ENCODE results near the gene H1-8.
"Not testable (repeated sequence)": the region's sequence is repeated elsewhere in the genome, so short reads cannot be mapped to it uniquely, and the experiment has no call there.

The H1-8 gene

GRCh38 chr3:129515108-129515820 is 27.7 kb upstream of the H1-8 start:
- DNase-seq: not testable (repeated sequence)

GRCh38 chr3:129515821-129516432 is 27.0 kb upstream of the H1-8 start:
- DNase-seq: not testable (repeated sequence)

DNA sequence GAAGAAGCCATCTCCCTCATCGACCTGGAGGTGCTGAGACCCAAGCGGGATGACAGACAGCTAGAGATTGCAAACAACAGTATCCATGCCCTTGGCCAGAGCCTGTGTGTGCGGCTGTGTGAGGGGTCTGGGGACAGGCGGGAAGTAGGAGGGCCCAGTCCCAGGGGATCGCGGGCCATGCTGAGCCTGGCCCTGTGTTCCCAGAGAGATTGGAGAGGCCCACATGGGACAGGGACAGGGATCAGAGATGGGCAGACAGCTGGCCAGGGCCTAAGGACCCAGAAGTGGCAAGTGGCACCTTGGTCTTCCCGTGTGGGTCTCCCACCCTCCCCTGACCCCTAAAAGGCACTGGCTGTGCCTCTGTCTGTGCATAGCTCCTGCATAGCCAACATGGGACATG is 25.5 kb upstream of the H1-8 start:
- DNase-seq: no peak

DNA sequence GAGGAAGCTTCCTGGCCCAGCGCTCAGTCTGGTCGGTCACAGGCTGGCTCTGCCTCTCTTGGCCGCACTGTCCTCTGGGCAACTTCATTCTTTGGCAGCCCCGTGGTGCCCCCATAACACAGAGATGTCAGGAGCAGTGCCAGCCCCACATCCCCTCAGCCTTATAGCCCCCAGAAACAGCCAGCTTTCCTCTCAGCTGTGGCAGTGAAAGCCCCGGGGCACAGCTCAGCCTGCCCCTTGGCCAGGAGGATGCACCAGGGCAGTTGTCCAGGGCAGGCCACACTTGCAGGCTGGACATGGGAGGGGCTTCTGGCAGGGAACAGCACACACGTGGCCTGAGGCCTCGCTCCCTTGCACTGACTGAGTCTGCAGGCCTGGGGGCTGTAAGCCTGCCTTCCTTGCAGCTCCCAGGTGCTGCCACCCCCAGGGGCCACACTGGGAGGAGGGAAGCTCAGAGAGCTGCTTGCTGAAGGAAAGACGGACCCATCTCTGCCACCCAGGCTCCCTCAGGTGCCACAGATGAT is 24.9 kb upstream of the H1-8 start:
- DNase-seq: no peak

- DNase-seq: no peak
These were observed 24.4 kb upstream of the H1-8 start for GRCh38 chr3:129518581-129518980.

GRCh38 chr3:129519449-129519848 is 23.5 kb upstream of the H1-8 start:
- DNase-seq: no peak

GRCh38 chr3:129519896-129520715 is 22.9 kb upstream of the H1-8 start:
- no peak for DNase-seq

- no peak for DNase-seq
These were observed 22.0 kb upstream of the H1-8 start for GRCh38 chr3:129520960-129521359.

DNA sequence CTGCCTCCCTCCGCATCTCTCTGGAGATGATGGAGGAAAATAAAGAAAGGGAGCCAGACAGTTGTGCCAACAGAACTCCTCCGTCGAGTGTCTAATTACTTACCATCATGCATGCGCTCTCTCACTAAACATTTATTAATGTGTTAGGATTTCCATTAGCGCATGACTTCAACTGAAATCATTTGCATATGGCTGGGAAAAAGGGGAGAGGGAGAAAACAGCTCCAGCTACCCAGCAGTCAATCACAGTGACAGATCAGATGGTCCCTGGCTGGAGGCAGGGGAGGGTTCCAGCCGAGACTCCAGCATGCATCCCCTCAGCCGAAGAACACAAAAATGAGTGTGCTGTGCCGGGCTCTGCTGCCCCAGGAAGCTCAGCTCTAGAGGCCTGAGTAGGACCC is 21.4 kb upstream of the H1-8 start:
- no peak for DNase-seq

DNA sequence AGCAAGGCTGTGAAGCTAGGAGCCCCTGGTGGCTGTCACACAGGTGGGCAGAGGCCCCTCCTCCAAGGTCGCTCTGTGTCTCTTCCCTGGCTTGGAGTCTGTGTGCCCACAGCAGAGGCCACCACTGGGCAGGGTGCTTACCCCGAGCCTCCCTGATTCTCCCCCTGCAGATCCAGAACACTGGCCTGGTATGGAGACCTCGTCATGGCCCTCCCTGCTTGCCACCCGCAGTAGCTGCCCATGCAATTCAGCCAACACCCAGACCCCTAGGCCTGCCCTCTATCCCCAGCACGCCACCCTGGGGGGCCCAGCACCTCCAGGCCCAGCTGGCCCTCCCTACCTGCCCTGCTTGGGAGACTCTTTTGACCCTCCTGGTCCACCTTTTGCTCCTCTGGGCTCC is 20.0 kb upstream of the H1-8 start:
- DNase-seq: no peak

GRCh38 chr3:129524081-129524480 is 18.9 kb upstream of the H1-8 start:
- DNase-seq: no peak

DNA sequence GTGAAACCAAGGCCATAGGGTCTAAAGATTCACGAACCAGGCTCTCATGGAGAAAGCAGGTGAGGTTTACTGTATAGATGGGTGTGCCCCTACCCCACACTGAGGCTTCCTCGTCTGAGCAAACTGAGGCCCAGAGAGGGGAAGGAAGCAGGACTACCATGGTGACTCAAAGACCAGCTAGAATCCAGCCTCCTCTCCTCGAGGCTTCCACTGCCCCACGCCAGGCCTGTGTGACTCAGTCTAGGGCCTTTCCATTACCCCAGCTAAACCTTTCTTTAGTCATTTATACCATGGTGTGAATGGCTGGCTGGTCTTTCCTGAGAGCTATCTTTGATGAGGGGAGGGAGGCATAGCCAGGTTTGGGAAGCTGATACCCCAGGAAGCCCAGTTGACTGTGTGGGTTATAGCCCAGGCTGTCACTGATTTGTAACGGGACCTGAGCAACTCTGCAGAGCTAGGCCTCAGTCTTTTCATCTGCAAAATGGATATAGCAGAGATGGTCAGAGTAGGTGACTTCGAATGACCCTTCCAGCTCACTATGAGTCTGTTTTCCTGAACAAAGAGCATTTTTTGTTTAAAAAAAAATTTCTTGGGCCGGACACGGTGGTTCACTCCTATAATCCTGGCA is 17.5 kb upstream of the H1-8 start:
- DNase-seq: no peak

GRCh38 chr3:129526121-129526900 is 16.7 kb upstream of the H1-8 start:
- DNase-seq: no peak

- no peak for DNase-seq
These were observed 15.7 kb upstream of the H1-8 start for GRCh38 chr3:129527262-129527661.

- no peak for DNase-seq
These were observed 14.3 kb upstream of the H1-8 start, which contains the start of gene RHO for GRCh38 chr3:129528589-129529100. RHO (plus strand) TSS chr3:129528639; CDS start chr3:129528734, 95 bp downstream.

GRCh38 chr3:129529436-129530210 is 13.4 kb upstream of the H1-8 start:
- no peak for DNase-seq

DNA sequence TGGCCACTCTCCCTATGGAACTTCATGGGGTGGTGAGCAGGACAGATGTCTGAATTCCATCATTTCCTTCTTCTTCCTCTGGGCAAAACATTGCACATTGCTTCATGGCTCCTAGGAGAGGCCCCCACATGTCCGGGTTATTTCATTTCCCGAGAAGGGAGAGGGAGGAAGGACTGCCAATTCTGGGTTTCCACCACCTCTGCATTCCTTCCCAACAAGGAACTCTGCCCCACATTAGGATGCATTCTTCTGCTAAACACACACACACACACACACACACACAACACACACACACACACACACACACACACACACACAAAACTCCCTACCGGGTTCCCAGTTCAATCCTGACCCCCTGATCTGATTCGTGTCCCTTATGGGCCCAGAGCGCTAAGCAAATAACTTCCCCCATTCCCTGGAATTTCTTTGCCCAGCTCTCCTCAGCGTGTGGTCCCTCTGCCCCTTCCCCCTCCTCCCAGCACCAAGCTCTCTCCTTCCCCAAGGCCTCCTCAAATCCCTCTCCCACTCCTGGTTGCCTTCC is 12.7 kb upstream of the H1-8 start:
- no peak for DNase-seq

- DNase-seq: no peak
These were observed 12.2 kb upstream of the H1-8 start for GRCh38 chr3:129530821-129531220.

DNA sequence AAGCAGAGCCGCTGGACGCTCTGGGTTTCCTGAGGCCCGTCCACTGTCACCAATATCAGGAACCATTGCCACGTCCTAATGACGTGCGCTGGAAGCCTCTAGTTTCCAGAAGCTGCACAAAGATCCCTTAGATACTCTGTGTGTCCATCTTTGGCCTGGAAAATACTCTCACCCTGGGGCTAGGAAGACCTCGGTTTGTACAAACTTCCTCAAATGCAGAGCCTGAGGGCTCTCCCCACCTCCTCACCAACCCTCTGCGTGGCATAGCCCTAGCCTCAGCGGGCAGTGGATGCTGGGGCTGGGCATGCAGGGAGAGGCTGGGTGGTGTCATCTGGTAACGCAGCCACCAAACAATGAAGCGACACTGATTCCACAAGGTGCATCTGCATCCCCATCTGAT is 11.3 kb upstream of the H1-8 start:
- DNase-seq: no peak

DNA sequence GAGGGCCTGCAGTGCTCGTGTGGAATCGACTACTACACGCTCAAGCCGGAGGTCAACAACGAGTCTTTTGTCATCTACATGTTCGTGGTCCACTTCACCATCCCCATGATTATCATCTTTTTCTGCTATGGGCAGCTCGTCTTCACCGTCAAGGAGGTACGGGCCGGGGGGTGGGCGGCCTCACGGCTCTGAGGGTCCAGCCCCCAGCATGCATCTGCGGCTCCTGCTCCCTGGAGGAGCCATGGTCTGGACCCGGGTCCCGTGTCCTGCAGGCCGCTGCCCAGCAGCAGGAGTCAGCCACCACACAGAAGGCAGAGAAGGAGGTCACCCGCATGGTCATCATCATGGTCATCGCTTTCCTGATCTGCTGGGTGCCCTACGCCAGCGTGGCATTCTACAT is 10.7 kb upstream of the H1-8 start:
- no peak for DNase-seq

- DNase-seq: no peak
These were observed 9.6 kb upstream of the H1-8 start for GRCh38 chr3:129533406-129533805.
